Thyroid gland (tissue), 4 donors: ENCODE data around the gene GNLY.

Experiments
- POLR2A ChIP-seq, 2 donors: fragments of 450-650 bp; IDR thresholded peaks; one replicate each; pipeline ENCODE4 v1.6.1; 2017; ENCODE audit warnings: antibody characterized with exemption in 2 of 2, mild to moderate bottlenecking in 2 of 2, moderate library complexity in 1 of 2
- TF ChIP-seq, protein P1 (sequence below), 6 experiments: fragments of 200-600 bp in 3 of 6; fragments of 450-650 bp in 3 of 6; sonication (generic) in 3 of 6; IDR thresholded peaks; one replicate each; pipeline ENCODE4 v1.5.1; 2016 to 2019; ENCODE audit warnings: antibody characterized with exemption in 6 of 6, mild to moderate bottlenecking in 2 of 6, inconsistent platforms in 1 of 6, moderate library complexity in 1 of 6

DNA sequence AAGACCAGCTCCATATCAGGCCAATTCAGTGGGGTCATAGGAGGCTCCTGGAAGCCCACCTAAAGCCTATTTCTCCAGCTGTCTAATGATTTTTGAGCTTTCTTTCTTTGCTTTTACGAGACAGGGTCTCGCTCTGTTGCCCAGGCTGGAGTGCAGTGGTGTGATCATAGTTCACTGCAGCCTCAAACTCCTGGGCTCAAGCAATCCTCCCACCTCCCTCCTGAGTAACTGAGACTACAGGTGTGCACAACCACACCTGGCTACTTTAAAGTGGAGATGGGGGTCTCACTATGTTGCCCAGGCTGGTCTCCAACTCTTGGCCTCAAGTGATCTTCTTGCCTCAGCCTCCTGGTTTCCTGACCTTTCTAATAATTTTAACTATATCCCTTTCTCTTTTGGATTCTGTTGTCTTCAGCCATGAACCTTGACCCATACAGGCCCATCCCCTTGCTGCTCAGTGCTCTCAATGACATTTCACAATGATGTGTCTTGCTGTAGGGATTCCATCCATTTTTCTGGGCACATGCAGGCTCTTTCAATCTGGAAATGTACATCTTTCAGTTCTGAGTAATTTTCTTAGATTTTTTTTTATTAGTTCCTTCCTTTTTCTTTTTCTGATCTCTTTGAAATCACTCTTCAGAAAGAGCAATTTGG lies 29.7 kb downstream of the GNLY start:
- TF ChIP-seq POLR2A (IDR thresholded peaks at IDR 0.05), result no peak
- TF ChIP-seq, protein P1, sequence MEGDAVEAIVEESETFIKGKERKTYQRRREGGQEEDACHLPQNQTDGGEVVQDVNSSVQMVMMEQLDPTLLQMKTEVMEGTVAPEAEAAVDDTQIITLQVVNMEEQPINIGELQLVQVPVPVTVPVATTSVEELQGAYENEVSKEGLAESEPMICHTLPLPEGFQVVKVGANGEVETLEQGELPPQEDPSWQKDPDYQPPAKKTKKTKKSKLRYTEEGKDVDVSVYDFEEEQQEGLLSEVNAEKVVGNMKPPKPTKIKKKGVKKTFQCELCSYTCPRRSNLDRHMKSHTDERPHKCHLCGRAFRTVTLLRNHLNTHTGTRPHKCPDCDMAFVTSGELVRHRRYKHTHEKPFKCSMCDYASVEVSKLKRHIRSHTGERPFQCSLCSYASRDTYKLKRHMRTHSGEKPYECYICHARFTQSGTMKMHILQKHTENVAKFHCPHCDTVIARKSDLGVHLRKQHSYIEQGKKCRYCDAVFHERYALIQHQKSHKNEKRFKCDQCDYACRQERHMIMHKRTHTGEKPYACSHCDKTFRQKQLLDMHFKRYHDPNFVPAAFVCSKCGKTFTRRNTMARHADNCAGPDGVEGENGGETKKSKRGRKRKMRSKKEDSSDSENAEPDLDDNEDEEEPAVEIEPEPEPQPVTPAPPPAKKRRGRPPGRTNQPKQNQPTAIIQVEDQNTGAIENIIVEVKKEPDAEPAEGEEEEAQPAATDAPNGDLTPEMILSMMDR (IDR thresholded peaks at IDR 0.05), result no peak
